Measurements from ENCODE around the gene ST6GALNAC3. TPM values are rescaled to one million over a fixed set of nuclear protein-coding genes. Genes with fewer than 3 reads are reported as not detected.
A peak's percentile ranks its signal among the peaks of the same experiment; 100 is the strongest.
"Not testable (repeated sequence)": the region's sequence is repeated elsewhere in the genome, so short reads cannot be mapped to it uniquely, and the experiment has no call there.

ST6GALNAC3 gene
- total RNA-seq, 2 donors from 2014 or later = 4.6 to 13.3 TPM

GRCh38 chr1:76620371-76620770, 545.8 kb downstream of the ST6GALNAC3 start:
- ATAC-seq (no peak), DNase-seq (no peak)
- intact Hi-C loops (cut with DNase I) = no loop called here

DNA sequence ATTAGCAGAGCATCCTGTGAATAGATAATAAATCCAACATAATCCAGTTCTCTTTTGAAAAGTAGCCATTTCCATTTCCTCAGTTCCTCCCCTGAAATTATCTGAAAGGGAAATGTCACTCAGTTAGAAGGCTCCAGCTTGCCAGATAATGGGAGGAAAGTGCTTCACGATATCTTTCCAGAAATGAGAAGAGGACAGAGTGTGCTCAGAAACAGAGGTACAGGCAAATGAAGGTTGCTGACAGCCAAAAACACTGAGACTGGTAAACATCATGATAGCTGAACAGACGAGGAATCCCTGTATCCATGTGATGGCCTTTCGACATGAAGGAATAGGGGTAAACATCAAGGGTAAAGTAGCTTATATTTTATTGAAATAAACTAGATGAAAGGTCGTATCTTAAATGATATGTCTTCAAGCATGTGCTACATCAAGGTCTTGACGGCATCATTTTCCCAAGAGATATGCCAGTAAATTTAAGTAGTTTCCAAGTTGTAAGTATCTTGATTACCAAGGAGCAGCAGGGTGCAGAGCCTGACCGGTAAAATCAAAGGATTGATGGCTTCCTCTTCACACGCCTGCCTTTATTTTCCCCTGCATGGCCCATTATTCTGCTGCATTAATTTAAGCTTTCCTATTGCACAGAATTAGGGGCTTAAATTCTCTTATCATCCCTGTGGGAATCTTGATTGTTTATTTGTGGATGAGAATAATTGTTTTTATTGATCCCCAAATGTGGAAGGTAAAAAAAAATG, 548.4 kb downstream of the ST6GALNAC3 start:
- intact Hi-C loops (cut with DNase I) = no loop called here
- DNase-seq (no peak), ATAC-seq (no peak)

DNA sequence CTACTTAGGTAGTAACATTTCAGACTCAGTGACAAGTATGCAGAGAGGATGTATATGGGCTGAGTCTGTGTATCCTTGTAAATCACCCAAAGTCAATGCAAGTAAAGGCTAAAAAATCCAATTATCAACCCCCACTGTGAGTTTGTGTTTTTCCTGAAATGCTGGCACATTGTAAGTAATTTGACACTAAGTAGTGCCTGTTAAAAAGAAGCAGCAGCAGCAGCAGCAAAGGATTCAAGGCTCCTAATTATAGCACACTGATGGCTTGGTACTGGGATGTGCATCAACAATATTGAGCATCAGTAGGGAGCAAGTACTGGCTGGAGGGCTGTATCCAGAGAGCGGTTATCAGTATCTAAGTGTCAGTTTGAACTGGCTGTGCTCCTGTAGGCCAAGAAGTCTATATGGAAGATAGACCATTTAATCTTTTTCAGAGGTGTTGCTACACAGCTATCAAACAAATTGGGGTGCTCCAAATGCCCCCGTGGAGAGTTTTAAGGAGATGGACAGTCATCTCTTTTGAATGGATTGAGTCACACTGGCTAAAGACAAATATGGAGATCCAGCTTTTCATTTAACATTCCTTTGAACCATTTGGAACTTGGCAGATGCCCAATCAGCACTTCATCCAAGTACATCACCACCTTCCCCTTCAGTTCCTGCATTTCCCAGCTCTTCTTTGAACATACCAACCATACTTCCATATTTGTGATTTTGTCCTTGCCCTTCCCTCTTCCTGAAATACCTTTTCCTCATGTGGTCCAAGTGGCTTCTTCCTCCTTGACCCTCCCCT, 551.5 kb downstream of the ST6GALNAC3 start:
- ATAC-seq = no peak
- DNase-seq = no peak
- intact Hi-C loops (cut with DNase I) = no loop called here

GRCh38 chr1:76627498-76627897, 553.0 kb downstream of the ST6GALNAC3 start:
- no peak for ATAC-seq
- DNase-seq = no peak
- intact Hi-C loops (cut with DNase I) = no loop called here

DNA sequence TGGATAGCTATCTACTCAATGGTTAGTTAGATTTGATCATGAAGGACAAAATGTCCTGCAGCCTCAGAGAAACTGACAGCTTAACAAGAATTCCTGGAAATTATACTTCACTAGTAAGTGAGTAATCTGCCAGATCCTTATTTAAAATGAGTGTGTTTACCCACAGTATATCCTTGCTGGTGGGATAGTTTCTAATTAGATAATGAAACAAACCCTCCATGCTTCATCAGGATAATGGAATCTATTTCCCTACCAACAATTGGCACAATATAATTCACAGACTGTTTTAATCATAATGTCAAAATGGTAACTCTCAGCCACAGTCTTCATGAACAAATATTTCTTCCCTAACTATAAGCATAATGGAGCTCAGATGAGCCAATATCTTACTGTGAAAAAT, 553.4 kb downstream of the ST6GALNAC3 start:
- no peak for DNase-seq
- intact Hi-C loops (cut with DNase I) = no loop called here
- ATAC-seq = no peak

DNA sequence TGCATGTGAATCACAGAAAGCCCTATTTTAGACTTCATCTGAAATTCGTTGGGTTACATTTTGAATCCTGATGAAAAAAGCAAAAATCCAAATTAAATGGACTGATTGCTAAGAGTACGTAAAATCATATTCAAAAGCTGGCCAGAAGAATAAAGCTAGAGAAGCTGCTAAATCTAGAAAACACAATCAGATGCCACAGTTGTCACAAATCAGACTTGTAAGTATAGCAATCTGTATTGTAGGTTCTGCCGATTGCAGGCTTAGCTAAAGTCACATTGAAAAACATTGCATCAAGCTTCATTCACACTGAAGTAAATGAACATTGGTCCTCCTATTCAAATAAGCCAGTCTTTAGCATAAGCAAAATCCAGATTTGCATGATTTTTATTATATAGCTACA, 557.6 kb downstream of the ST6GALNAC3 start:
- no peak for ATAC-seq
- DNase-seq = no peak
- intact Hi-C loops (cut with DNase I) = no loop called here

DNA sequence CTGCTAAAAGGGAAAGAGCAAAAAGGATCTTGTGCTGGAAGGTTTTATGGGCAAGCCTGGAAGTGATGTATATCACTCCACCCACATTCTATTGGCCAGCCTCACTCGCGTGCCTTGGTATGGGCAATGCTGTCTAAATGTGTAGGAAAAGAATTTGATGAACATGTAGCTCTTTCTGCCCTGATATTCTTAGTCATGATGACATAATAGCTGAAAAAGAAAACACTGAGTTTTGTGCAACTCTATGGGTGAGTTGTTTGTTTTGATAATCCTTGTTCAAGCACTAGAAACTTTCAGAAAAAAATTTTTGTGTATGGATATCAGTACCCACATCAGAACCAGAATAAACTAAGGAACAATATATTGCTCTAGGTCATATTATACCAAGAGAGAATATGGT, 561.2 kb downstream of the ST6GALNAC3 start:
- intact Hi-C loops (cut with DNase I) = no loop called here
- DNase-seq = no peak
- no peak for ATAC-seq

DNA sequence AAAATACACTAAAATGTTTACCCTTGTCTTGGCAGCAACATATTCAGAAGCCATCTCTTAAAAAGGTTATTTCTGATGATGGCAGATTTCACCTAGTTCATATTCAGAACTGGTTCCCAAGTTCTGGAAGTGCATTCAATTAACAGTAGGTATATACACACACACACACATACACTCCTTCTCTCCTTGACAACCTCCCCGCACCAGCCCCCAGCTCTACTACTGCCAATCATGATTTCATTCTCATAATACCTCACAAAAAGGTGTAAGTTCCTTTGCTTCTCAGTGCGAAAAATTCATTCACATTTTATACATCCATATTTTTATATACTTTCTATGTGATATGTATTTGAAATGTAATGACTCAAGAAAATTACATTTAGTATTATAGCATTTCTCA, 564.6 kb downstream of the ST6GALNAC3 start:
- intact Hi-C loops (cut with DNase I) = no loop called here
- no peak for DNase-seq
- no peak for ATAC-seq

DNA sequence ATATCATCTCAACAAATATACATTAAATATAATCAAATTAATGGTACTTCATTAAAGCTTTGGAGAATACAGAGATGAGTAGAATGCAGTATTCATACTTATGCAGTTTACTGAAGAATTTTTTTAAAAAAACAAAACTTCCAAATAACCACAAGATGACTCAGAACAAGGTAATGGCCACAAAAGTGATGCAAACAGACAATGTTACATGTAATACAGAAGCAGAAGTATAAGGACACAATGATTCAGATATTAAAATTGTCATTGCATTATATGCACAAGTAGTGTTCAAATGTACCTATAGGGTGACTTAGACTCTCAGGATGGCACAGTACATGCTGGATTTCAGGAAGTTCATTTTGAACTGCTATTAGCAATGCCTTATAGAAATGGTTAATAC, 565.5 kb downstream of the ST6GALNAC3 start:
- ATAC-seq = no peak
- intact Hi-C loops (cut with DNase I) = no loop called here

DNA sequence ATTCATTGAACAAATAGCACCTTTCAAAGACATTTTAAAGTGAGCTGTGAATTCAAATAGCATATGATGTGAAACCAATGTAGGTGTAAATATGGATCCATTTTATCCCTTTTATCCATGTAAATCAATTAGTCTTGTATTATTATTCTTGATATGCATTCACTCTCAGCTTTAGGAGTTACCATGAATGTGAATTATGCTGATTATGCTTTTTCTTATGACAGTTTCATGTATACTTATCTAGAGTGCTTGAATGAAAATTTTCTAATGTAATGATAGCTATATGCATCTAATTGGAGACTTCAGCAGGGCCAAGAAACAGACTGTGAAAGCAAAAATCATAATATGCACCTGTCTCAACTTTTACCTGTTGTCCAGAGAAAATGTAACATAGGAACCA, 566.2 kb downstream of the ST6GALNAC3 start:
- intact Hi-C loops (cut with DNase I) = no loop called here
- DNase-seq (no peak), ATAC-seq (no peak)

More for the DNA sequence above, 565.5 kb downstream of the ST6GALNAC3 start:
- no peak for DNase-seq

- no peak for DNase-seq
- intact Hi-C loops (cut with DNase I) = no loop called here
- ATAC-seq = no peak
These were observed 569.6 kb downstream of the ST6GALNAC3 start for GRCh38 chr1:76644139-76644538.

GRCh38 chr1:76652860-76653259, 578.3 kb downstream of the ST6GALNAC3 start:
- ATAC-seq; intact Hi-C loops (cut with DNase I); DNase-seq: not testable (repeated sequence)

GRCh38 chr1:76657623-76658022, 583.1 kb downstream of the ST6GALNAC3 start:
- DNase-seq (no peak), ATAC-seq (no peak)
- intact Hi-C loops (cut with DNase I) = no loop called here

- intact Hi-C loops (cut with DNase I) = no loop called here
- DNase-seq (no peak), ATAC-seq (no peak)
These were observed 584.8 kb downstream of the ST6GALNAC3 start for GRCh38 chr1:76659171-76659940.

DNA sequence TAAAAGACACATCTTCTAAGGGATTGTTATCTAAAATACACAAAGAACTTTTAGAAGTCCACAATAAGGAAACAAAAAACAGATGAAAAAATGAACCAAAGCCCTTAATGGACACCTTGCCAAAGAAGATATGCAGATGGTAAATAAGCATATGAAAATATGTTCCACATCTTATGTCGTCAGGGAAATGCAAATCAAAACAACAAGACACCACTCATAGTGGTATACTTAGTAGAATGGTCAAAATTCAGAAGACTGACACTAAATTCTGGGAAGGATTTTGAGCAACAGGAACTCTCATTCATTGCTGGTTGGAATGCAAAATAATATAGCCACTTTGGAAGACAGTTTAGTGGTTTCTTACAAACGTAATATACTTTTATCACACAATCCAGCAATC, 587.0 kb downstream of the ST6GALNAC3 start:
- no peak for ATAC-seq
- intact Hi-C loops (cut with DNase I) = no loop called here

GRCh38 chr1:76666499-76666898, 592.0 kb downstream of the ST6GALNAC3 start:
- intact Hi-C loops (cut with DNase I) = no loop called here
- peak; percentile 22 for DNase-seq
- peak in 1 of 2 donors; percentile 27 for ATAC-seq

More for the DNA sequence above, 587.0 kb downstream of the ST6GALNAC3 start:
- DNase-seq = no peak

DNA sequence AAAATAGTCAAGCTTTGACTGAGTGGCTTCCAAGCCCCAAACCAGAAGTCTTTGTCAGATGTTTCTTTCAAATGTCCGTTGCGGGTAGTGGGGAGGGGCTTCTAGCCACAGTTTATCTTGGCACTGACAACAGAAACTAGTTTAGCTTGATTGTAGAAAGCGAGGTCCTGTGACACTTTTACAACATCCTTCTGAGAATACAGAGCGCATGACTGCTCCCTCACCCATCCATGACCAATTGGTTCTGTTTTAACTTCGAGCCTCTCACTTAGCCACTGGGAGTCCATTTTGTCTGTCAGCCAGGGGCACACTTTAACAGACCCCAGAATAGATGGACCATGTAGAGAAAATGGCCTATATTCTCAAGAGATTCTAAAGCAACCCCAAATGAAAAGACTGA, 593.5 kb downstream of the ST6GALNAC3 start:
- ATAC-seq = no peak
- intact Hi-C loops (cut with DNase I) = no loop called here
- no peak for DNase-seq

DNA sequence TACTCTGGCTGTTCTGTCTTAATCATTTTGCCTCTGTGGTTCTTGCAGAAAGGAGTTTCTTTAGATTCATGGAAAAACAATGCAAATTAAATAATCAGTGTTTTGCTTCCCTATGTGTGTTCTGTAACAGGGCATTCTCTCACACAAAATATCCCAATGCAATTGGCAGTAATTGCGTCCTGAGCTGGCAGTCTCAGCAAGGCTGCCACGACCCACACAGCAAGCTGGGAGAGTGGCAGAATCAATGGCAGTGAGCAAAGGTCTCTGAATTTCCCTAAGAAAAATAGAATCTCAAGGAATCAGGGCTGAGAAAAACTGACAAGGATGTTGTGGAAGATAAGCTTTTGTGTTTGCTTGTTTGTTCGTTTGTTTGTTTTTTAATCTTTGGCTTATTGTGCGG, 594.6 kb downstream of the ST6GALNAC3 start:
- intact Hi-C loops (cut with DNase I) = no loop called here
- ATAC-seq (no peak), DNase-seq (no peak)

DNA sequence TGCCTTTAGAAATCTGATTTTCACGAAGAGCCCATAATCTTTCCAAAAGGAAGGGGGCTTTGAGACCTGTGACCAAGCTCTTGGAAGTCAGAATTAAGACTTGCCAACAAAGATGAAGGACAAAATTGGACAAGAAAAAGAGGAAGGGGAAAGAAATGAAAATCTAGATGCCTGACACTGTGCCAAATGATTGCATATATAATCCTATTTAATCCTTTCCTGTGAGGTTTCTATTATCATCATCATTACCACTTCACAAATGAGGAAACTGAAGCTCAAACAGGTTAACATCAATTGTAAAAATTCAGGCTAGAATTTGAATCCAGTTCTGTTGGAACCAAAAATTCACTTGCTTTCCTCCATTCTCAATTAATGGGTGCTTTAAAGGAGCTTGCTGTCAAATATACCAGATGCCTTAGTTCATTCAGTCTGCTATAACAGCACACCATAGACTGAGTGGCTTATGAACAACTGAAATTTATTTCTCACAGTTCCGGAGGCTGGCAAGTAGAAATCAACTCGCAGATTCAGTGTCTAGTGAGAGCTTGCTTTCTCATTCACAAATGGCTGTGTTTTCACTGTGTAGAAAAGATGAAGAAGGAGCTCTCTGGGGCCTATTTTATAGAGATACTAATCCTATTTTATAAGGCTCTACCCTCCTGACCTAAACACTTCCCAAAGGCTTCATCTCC, 595.2 kb downstream of the ST6GALNAC3 start:
- intact Hi-C loops (cut with DNase I) = no loop called here
- DNase-seq (no peak), ATAC-seq (no peak)

All from left cardiac atrium (tissue), 4 donors.